Osteoblast (primary cell): ENCODE results near the gene PXK. TPM values are rescaled to one million over a fixed set of nuclear protein-coding genes. Genes with fewer than 3 reads are reported as not detected.

Experiments used
- DNase-seq: peaks from one replicate; pipeline ENCODE4 v3.0.0; 2011; ENCODE audit warnings: low spot score, mixed read lengths; ENCODE audit not compliant: insufficient read length; ENCODE audit errors: missing footprints
- H2AFZ ChIP-seq: 2 replicates; pipeline ENCODE4 v1.6.0; 2011; ENCODE audit warnings: mild to moderate bottlenecking, low read length
- H3K27ac ChIP-seq: 2 replicates; pipeline ENCODE4 v1.5.1; 2011; ENCODE audit warnings: mild to moderate bottlenecking, low read depth, low read length, moderate library complexity
- H3K27me3 ChIP-seq: 2 replicates; pipeline ENCODE4 v1.6.0; 2012; ENCODE audit warnings: mild to moderate bottlenecking, control low read depth, inconsistent platforms, low read length, moderate library complexity; ENCODE audit not compliant: insufficient read depth
- H3K36me3 ChIP-seq: 2 replicates; pipeline ENCODE4 v1.5.1; 2011; ENCODE audit warnings: mild to moderate bottlenecking, low read length, control low read depth, moderate library complexity; ENCODE audit not compliant: insufficient read depth
- H3K4me1 ChIP-seq: 2 replicates; pipeline ENCODE4 v1.5.1; 2011; ENCODE audit warnings: mild to moderate bottlenecking, low read length, control low read depth, moderate library complexity; ENCODE audit not compliant: insufficient read depth
- H3K4me2 ChIP-seq: 2 replicates; pipeline ENCODE4 v1.6.0; 2011; ENCODE audit warnings: mild to moderate bottlenecking, low read length; ENCODE audit not compliant: insufficient read depth
- H3K4me3 ChIP-seq: fragments of 200-600 bp; sonication (generic); 3 replicates; pipeline ENCODE4 v1.5.1; 2012; ENCODE audit warnings: mild to moderate bottlenecking, low read length, inconsistent platforms; ENCODE audit not compliant: insufficient read depth
- H3K79me2 ChIP-seq: 2 replicates; pipeline ENCODE4 v1.6.0; 2012; ENCODE audit warnings: mild to moderate bottlenecking, low read length, control low read depth, inconsistent platforms; ENCODE audit not compliant: insufficient read depth
- H3K9me3 ChIP-seq: 2 replicates; pipeline ENCODE4 v1.5.1; 2011; ENCODE audit warnings: low read depth, low read length, control low read depth
- H4K20me1 ChIP-seq: 2 replicates; pipeline ENCODE4 v1.6.0; 2012; ENCODE audit warnings: mild to moderate bottlenecking, low read length, control low read depth; ENCODE audit not compliant: insufficient read depth
- CTCF ChIP-seq: IDR thresholded peaks from 2 replicates; pipeline ENCODE4 v1.5.1; 2011; ENCODE audit warnings: mild to moderate bottlenecking, low read depth, low read length, moderate library complexity; ENCODE audit errors: extremely low read depth
- total RNA-seq: library from RNA; depleted of rRNA; stranded (reverse); fragments of >200 nt; gene quantifications from 2 replicates; pipeline ENCODE4 v1.2.3, GENCODE V29; 2012

PXK gene
- total RNA-seq, 1 donor, result 77.4 TPM

GRCh38 chr3:58324391-58325390, 8.0 kb upstream of the PXK start:
- H3K4me2 ChIP-seq, result no peak overlapping the region
- TF ChIP-seq CTCF, result no peak
- peaks cover 14% of the 10 kb centered on the region for H3K4me1 ChIP-seq
- peaks cover 3% of the 10 kb centered on the region for H3K36me3 ChIP-seq
- H4K20me1 ChIP-seq, result no peaks in the 10 kb centered on the region
- H3K9me3 ChIP-seq, result no peaks in the 10 kb centered on the region
- H2AFZ ChIP-seq, result no peak overlapping the region
- no peaks in the 10 kb centered on the region for H3K27me3 ChIP-seq
- DNase-seq, result no peak
- peak overlapping the region; percentile 62 for H3K27ac ChIP-seq
- H3K79me2 ChIP-seq, result no peaks in the 10 kb centered on the region
- no peak overlapping the region for H3K4me3 ChIP-seq

GRCh38 chr3:58325525-58325992, 7.1 kb upstream of the PXK start:
- H3K4me2 ChIP-seq, result no peak overlapping the region

GRCh38 chr3:58326267-58326900, 6.3 kb upstream of the PXK start:
- no peaks in the 10 kb centered on the region for H3K9me3 ChIP-seq
- no peak overlapping the region for H3K4me2 ChIP-seq
- no peak overlapping the region for H3K4me3 ChIP-seq
- no peaks in the 10 kb centered on the region for H3K36me3 ChIP-seq
- no peak for TF ChIP-seq CTCF
- H3K27me3 ChIP-seq, result no peaks in the 10 kb centered on the region
- no peak overlapping the region for H3K27ac ChIP-seq
- no peaks in the 10 kb centered on the region for H4K20me1 ChIP-seq
- no peaks in the 10 kb centered on the region for H3K79me2 ChIP-seq
- no peak for DNase-seq
- H3K4me1 ChIP-seq, result peaks cover 21% of the 10 kb centered on the region
- H2AFZ ChIP-seq, result no peak overlapping the region

More at GRCh38 chr3:58325525-58325992, 7.1 kb upstream of the PXK start:
- H3K4me3 ChIP-seq, result no peak overlapping the region
- no peak for TF ChIP-seq CTCF
- peaks cover 3% of the 10 kb centered on the region for H3K36me3 ChIP-seq
- no peaks in the 10 kb centered on the region for H3K9me3 ChIP-seq
- no peak overlapping the region for H3K27ac ChIP-seq
- H3K27me3 ChIP-seq, result no peaks in the 10 kb centered on the region
- no peak for DNase-seq
- no peaks in the 10 kb centered on the region for H3K79me2 ChIP-seq
- H2AFZ ChIP-seq, result no peak overlapping the region
- H4K20me1 ChIP-seq, result no peaks in the 10 kb centered on the region
- H3K4me1 ChIP-seq, result peaks cover 17% of the 10 kb centered on the region
